HG02623 (cell line): ENCODE results near the gene APOO.
"Not testable (repeated sequence)": the region's sequence is repeated elsewhere in the genome, so short reads cannot be mapped to it uniquely, and the experiment has no call there.

Experiments used
- ATAC-seq: cut with Tn5 transposase; IDR thresholded peaks from one replicate; pipeline ENCODE4 v1.9.1; 2021; ENCODE audit warnings: moderate library complexity; ENCODE audit not compliant: unreplicated experiment

The APOO gene

GRCh38 chrX:23861215-23861896 is 46.4 kb downstream of the APOO start:
- ATAC-seq = no peak

GRCh38 chrX:23859238-23859637 is 48.5 kb downstream of the APOO start:
- ATAC-seq = not testable (repeated sequence)

- ATAC-seq = no peak
Measured at GRCh38 chrX:23857935-23858334, 49.8 kb downstream of the APOO start.

GRCh38 chrX:23857363-23857762 is 50.4 kb downstream of the APOO start:
- ATAC-seq = no peak

GRCh38 chrX:23855569-23855968 is 52.2 kb downstream of the APOO start:
- ATAC-seq = no peak

- no peak for ATAC-seq
Measured at GRCh38 chrX:23854945-23855344, 52.8 kb downstream of the APOO start.

GRCh38 chrX:23854122-23854521 is 53.6 kb downstream of the APOO start:
- no peak for ATAC-seq

GRCh38 chrX:23851544-23851943 is 56.2 kb downstream of the APOO start:
- no peak for ATAC-seq

GRCh38 chrX:23849241-23849640 is 58.5 kb downstream of the APOO start:
- no peak for ATAC-seq

- no peak for ATAC-seq
Measured at GRCh38 chrX:23845351-23845817, 62.4 kb downstream of the APOO start.

GRCh38 chrX:23844502-23845138 is 63.1 kb downstream of the APOO start:
- ATAC-seq = no peak

GRCh38 chrX:23841847-23842522 is 65.8 kb downstream of the APOO start:
- ATAC-seq = no peak

- no peak for ATAC-seq
Measured at GRCh38 chrX:23840674-23841073, 67.1 kb downstream of the APOO start.

- ATAC-seq = no peak
Measured at GRCh38 chrX:23838953-23839352, 68.8 kb downstream of the APOO start.

GRCh38 chrX:23832721-23833120 is 75.0 kb downstream of the APOO start:
- no peak for ATAC-seq

GRCh38 chrX:23828881-23829280 is 78.9 kb downstream of the APOO start:
- ATAC-seq = no peak

GRCh38 chrX:23826653-23827052 is 81.1 kb downstream of the APOO start:
- no peak for ATAC-seq

- no peak for ATAC-seq
Measured at GRCh38 chrX:23826216-23826615, 81.5 kb downstream of the APOO start.

GRCh38 chrX:23825675-23826074 is 82.1 kb downstream of the APOO start:
- ATAC-seq = no peak

GRCh38 chrX:23822841-23823240 is 84.9 kb downstream of the APOO start:
- no peak for ATAC-seq

GRCh38 chrX:23822397-23822796 is 85.3 kb downstream of the APOO start:
- ATAC-seq = no peak

GRCh38 chrX:23821847-23822246 is 85.9 kb downstream of the APOO start:
- ATAC-seq = no peak
